Immature natural killer cell (primary cell): ENCODE data around the gene KRT76. TPM values are rescaled to one million over a fixed set of nuclear protein-coding genes. Genes with fewer than 3 reads are reported as not detected.

Source experiments
- DNase-seq, 3 donors: peaks; one replicate each; pipeline ENCODE4 v3.0.0; 2022; ENCODE audit warnings: mixed read lengths in 1 of 3
- H3K27ac Mint-ChIP-seq, 6 donors: one replicate each; pipeline ENCODE4 v1.8.0; 2020; ENCODE audit warnings: mixed read lengths in 6 of 6, mild to moderate bottlenecking in 5 of 6, inconsistent platforms in 4 of 6, moderate library complexity in 3 of 6
- H3K27me3 Mint-ChIP-seq, 3 donors: one replicate each; pipeline ENCODE4 v1.8.0; 2020 to 2021; ENCODE audit warnings: low read depth in 3 of 3, mild to moderate bottlenecking in 3 of 3, mixed read lengths in 3 of 3, moderate library complexity in 3 of 3, inconsistent platforms in 1 of 3
- H3K36me3 Mint-ChIP-seq, 3 donors: one replicate each; pipeline ENCODE4 v1.8.0; 2020; ENCODE audit warnings: mixed read lengths in 3 of 3, inconsistent platforms in 2 of 3, mild to moderate bottlenecking in 2 of 3
- H3K4me1 Mint-ChIP-seq, 2 donors: one replicate each; pipeline ENCODE4 v1.8.0; 2020; ENCODE audit warnings: inconsistent platforms in 2 of 2, mild to moderate bottlenecking in 2 of 2, mixed read lengths in 2 of 2, moderate library complexity in 1 of 2
- H3K4me3 Mint-ChIP-seq, 5 donors: one replicate each; pipeline ENCODE4 v1.8.0; 2020; ENCODE audit warnings: mild to moderate bottlenecking in 5 of 5, mixed read lengths in 5 of 5, inconsistent platforms in 3 of 5, moderate library complexity in 3 of 5
- H3K9me3 Mint-ChIP-seq, 6 donors: one replicate each; pipeline ENCODE4 v1.8.0; 2020; ENCODE audit warnings: mild to moderate bottlenecking in 6 of 6, mixed read lengths in 6 of 6, inconsistent platforms in 4 of 6, moderate library complexity in 3 of 6
- polyA plus RNA-seq, 3 donors: library from polyadenylated mRNA; unstranded; fragments of 300-500 nt; fragmentation: Illumina TruSeq; gene quantifications; one replicate each; pipeline ENCODE4 v1.2.3, GENCODE V29; 2021

KRT76 gene
- polyA plus RNA-seq, 3 donors from 2014 or later = not detected

DNA sequence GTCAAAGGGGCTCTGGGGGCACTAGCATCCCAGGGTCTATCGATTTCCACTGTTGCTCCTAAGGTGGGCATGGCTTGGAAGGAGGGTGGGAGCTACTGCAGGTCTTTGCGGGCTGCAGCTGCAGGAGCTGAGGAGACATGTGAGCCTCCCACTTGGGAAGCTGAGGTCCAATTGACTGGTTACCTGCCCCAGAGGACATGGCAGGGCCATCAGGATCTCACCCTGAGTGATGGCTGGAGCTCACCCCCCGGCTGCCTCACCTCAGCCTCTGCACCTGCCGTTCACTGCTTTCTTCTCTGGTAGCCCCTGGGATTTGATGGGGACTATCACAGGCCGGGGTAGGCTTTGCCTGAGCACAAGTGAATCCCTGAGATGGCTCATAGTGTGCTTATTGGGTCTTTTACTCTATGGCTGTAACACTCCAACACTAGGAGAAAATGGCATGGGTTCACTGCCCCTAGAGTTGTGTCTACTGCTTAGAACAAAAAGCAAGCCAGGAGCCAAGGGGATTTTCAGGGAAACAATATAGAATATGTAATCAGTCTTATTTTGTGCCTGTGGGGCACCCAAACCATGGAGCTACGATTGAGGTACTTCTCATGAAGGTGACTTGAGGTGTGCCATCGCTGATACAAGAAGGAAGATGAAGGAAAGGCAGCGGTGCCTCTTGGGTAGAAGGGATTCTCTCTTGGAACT, 40.0 kb upstream of the KRT76 start:
- Mint-ChIP-seq H3K4me3 (no peak overlapping the region), H3K4me1 (no peaks in the 10 kb centered on the region), H3K9me3 (no peaks in the 10 kb centered on the region), H3K36me3 (no peaks in the 10 kb centered on the region), H3K27ac (peak overlapping the region in 1 of 6 donors; percentile 20), H3K27me3 (peaks cover 0 to 9% (median 0%) of the 10 kb centered on the region in 3 donors)
- DNase-seq = no peak

DNA sequence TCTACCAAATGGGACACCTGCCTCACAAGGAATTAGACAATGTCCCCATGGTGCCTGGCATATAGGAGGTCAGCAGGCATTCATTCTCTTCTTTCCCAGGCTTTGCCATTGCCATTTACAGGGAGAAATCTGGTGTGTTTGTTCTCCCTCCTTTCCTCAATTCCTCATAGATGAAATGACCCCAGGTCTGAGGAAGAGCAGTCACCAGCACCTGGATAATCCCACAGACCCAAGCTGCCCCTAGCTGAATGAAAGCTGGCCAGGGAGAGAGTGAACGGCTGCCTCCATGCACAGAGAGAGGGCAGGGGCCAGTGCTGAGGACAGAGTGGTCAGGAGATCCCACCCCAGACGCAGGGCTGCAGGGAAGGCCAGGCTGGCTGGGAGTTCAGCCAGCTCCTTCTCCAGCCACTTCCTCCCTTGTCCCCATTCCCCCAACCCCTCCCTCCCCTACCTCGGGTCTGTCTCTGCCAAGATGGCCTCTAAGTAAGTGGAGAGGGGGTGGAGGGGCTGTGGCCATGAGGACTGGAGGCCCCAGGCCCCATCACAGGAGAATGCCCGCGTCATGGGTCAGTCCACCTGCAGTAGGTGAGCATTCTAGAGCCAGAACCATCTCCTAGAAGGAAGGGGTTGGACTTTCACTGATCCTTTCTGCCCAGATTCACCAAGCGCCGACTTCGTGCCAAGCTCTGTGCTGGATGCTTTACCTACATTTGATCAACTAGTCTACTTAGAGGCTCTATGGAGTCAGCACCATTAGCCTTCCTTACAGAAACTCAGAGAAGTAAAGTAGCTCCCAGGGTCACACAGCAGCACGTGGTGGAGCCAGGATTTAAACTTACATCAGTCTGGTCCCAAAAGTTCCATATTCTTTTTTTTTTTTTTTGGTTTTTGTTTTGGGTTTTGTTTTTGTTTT, 38.8 kb upstream of the KRT76 start:
- no peaks in the 10 kb centered on the region for H3K4me1 Mint-ChIP-seq
- H3K27me3 Mint-ChIP-seq = peaks cover 0 to 9% (median 0%) of the 10 kb centered on the region in 3 donors
- H3K9me3 Mint-ChIP-seq = no peaks in the 10 kb centered on the region
- H3K27ac Mint-ChIP-seq = peak overlapping the region in 1 of 6 donors; percentile 17
- H3K4me3 Mint-ChIP-seq = no peak overlapping the region
- no peak for DNase-seq
- H3K36me3 Mint-ChIP-seq = no peaks in the 10 kb centered on the region

DNA sequence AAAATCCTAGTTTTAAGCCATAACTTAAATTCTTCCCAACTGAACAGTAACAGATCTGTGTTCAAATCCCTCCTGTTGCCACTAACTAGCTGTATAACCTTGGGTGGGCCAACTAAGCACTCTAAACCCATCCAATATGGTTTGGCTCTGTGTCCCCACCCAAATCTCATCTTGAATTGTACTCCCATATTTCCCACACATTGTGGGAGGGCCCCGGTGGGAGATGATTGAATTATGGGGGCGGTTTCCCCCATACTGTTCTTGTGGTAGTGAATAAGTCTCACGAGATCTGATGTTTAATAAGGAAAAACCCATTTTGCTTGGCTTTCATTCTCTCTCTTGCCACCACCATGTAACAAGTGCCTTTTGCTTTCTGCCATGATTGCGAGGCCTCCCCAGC, 38.0 kb upstream of the KRT76 start:
- no peaks in the 10 kb centered on the region for H3K4me1 Mint-ChIP-seq
- H3K4me3 Mint-ChIP-seq = no peak overlapping the region
- H3K9me3 Mint-ChIP-seq = no peaks in the 10 kb centered on the region
- DNase-seq = no peak
- H3K36me3 Mint-ChIP-seq = no peaks in the 10 kb centered on the region
- peaks cover 0 to 9% (median 0%) of the 10 kb centered on the region in 3 donors for H3K27me3 Mint-ChIP-seq
- peak overlapping the region in 1 of 6 donors; percentile 17 for H3K27ac Mint-ChIP-seq

DNA sequence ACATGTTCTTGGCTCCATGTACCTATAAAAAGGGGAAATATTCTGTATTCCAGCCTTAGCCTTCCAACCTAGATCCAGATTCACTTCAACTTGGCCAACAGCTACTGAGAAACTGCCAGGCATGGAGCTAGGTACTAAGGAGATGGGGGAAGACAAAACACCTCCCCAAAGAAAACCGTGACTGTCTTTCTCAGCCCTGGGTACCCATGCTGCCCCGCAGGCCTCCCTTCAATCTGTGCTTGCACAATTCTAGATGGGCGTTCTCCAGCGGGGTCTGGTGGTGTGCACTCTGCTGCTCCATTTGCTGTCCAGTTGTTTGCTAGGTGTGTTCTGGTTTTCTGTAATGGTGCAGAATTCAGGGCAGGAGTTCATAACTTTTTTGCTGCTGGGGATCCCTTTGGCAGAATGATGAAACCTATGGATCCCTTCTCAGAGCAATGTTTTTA, 37.6 kb upstream of the KRT76 start:
- Mint-ChIP-seq H3K9me3 (no peaks in the 10 kb centered on the region), H3K27ac (no peak overlapping the region), H3K4me3 (no peak overlapping the region), H3K36me3 (no peaks in the 10 kb centered on the region), H3K4me1 (no peaks in the 10 kb centered on the region), H3K27me3 (peaks cover 0 to 11% (median 0%) of the 10 kb centered on the region in 3 donors)
- no peak for DNase-seq

DNA sequence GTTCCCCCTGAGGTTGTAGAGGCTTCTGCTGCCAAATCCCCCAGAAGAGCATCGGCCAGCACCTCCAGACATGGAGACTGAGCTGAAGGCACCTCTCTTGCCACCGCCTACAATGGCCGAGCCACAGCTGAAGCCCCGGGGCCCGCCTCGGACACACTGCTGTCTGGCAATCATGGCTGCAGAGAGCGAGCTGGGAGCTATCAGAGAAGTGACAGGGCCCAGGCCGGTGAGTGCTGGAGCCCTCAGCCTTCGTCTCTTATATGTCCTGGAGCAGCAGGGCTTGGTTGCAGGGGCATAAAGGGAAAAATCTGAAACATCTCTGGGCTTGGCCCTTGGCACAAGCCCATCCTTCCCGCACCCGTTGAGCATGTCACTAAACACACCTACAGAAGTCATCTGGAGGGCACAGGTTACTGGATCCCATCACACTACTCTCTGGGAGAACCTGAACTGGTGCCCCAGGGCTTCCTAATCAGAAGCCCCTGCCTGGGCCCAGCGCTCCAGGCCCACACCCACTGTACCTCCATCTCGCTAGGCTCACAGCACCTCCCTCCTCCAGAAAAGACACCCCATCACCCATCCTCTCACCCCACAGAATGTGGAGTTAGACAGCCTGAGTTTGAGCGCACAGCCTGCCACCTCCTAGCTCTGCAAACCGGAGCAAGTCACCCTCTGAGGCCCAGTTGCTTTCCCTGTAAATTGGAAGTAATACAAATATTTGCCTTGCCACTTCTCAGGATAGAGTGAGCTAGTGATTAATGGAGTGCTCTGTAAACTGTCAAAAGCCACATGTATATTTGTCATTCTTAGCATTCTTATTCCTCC, 37.0 kb upstream of the KRT76 start, which contains the start of gene KRT4:
Gene KRT4, minus strand, starts transcription at position 232 of the 825 bp plus-strand sequence. Its CDS starts 58 bp downstream, at position 174.
- Mint-ChIP-seq H3K27ac (no peak within 1 kb of the TSS), H3K9me3 (no peaks in the 10 kb centered on the region), H3K4me1 (no peaks in the 10 kb centered on the region), H3K27me3 (peaks cover 0 to 11% (median 0%) of the 10 kb centered on the region in 3 donors), H3K36me3 (no peaks in the 10 kb centered on the region), H3K4me3 (no peak within 1 kb of the TSS)
- no peak for DNase-seq

DNA sequence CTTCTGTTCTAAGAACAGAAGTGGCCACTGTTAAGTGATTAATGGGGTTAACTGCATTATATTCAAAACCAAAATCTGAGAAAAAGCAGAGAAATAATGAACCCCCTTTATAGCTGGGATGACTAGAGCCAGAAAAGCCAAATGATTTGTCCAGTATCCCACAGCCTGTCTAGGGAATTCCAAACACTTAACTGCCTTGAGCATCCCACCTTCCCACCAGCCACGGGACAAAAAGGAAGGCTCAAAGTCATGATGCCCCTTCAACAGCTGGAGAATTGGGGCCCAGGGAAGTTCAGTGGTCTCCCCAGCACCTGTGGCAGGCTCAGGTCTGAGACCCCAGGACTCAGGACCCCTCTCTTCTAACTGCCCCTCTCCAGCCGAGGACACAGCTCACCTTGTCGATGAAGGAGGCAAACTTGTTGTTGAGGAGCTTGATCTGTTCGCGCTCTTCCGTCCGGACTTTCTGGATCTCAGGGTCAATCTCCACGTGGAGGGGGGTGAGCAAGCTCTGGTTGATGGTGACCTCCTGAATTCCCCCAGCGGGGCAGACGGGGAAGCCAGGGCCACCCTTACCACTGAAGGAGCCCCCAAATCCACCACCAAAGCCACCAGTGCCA, 36.2 kb upstream of the KRT76 start:
- H3K36me3 Mint-ChIP-seq = no peaks in the 10 kb centered on the region
- peaks cover 0 to 11% (median 0%) of the 10 kb centered on the region in 3 donors for H3K27me3 Mint-ChIP-seq
- no peaks in the 10 kb centered on the region for H3K4me1 Mint-ChIP-seq
- H3K9me3 Mint-ChIP-seq = no peaks in the 10 kb centered on the region
- H3K27ac Mint-ChIP-seq = no peak overlapping the region
- no peak overlapping the region for H3K4me3 Mint-ChIP-seq
- no peak for DNase-seq

DNA sequence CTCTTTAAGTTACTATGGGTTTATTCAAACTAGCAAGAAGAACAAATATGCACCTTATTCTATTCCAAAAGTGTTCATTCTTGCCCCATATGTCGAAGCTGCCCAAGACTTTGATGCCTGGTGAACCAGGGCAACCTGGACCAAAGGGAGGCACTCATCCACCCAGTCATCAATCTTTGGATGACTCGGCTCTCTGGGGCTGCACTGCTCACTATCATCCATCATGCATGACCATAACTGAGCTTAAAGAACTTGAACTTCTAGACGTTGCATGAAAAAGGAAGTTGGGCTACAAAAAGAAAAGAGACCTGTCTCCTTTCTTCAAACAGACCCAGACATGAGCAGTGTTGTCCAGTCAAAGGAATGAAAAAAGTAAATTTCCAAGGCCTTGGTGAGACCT, 35.6 kb upstream of the KRT76 start:
- DNase-seq = no peak
- peaks cover 0 to 10% (median 0%) of the 10 kb centered on the region in 3 donors for H3K27me3 Mint-ChIP-seq
- no peak overlapping the region for H3K4me3 Mint-ChIP-seq
- H3K4me1 Mint-ChIP-seq = no peaks in the 10 kb centered on the region
- H3K9me3 Mint-ChIP-seq = no peaks in the 10 kb centered on the region
- H3K27ac Mint-ChIP-seq = no peak overlapping the region
- no peaks in the 10 kb centered on the region for H3K36me3 Mint-ChIP-seq

DNA sequence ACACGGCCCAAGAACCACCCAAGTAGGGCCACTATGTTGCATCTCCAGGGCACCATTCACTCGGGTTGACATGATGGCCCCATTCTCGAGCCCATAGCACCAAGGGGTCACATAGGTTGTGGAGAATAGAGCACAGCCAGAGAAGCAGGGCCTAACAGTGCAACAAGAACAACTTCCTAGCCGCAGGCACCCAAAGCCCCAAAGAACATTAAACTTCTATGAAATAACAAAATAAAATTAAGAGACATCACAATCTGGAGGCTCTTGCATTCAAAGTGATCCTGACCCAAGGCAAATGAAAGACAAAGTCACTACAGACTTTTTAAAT, 34.9 kb upstream of the KRT76 start:
- Mint-ChIP-seq H3K27ac (no peak overlapping the region), H3K9me3 (no peaks in the 10 kb centered on the region), H3K4me1 (no peaks in the 10 kb centered on the region), H3K4me3 (no peak overlapping the region), H3K27me3 (peaks cover 0 to 4% (median 0%) of the 10 kb centered on the region in 3 donors), H3K36me3 (no peaks in the 10 kb centered on the region)
- DNase-seq = no peak

DNA sequence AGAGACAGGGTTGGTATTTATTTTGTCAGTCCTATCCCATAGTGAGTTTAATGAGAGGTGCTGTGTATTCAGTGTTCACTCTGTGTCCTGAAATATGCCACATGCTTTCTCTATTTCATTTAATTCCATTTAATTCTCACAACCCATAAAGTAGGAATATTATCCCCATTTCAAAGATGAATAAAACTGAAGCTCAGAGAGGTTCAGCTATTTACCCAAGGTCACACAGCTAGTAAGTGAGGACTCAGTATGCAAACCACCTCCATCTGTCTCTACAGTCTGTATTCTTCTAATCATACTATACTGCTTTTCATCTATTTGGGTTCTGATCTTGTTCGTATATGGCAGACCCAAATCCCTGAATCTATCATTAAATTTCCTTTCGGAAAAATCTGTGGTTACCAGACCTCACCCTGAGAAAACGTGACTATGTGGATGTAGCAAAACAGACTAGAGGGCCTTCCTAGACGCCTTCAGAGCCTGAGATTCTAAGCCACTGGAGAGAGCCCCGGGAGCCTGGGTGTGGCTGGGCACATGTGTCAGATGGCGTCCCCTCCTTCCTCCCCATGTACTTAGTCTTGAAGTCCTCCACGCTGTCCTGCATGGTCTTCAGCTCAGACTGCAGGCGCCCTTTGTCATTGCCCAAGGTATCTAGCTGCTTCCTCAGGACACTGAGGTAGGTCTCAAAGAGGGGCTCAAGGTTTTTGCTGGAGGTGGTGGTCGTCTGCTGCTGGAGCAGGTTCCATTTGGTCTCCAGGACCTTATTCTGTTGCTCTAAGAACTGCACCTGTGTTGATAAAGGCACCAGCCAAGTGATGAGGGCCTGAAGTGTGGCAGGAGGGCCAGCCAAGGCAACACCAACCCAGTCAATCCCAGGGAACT, 34.3 kb upstream of the KRT76 start:
- Mint-ChIP-seq H3K9me3 (no peaks in the 10 kb centered on the region), H3K36me3 (no peaks in the 10 kb centered on the region), H3K4me3 (no peak overlapping the region), H3K4me1 (no peaks in the 10 kb centered on the region), H3K27me3 (peaks cover 0 to 4% (median 0%) of the 10 kb centered on the region in 3 donors), H3K27ac (no peak overlapping the region)
- no peak for DNase-seq

DNA sequence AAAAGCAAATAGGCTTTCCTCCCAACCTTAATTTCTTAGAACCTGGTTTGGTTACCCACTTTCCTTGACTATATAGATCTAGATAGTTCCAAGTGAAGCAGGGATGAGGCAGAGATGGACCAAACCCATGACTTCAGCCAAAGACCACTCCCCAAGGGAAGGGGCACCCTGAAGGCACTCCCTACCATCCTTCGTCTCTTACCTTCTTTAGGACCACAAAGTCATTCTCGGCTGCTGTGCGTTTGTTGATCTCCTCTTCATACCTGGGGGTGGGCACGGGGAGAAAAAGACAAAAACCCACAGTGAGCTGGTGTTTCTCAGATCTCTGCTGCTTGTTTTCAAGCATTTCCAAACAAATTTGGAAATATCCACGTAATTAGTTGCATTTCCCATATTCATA, 33.4 kb upstream of the KRT76 start:
- Mint-ChIP-seq H3K27me3 (peaks cover 0 to 4% (median 0%) of the 10 kb centered on the region in 3 donors), H3K4me1 (no peaks in the 10 kb centered on the region), H3K4me3 (no peak overlapping the region), H3K9me3 (no peaks in the 10 kb centered on the region), H3K27ac (no peak overlapping the region), H3K36me3 (no peaks in the 10 kb centered on the region)
- DNase-seq = no peak

DNA sequence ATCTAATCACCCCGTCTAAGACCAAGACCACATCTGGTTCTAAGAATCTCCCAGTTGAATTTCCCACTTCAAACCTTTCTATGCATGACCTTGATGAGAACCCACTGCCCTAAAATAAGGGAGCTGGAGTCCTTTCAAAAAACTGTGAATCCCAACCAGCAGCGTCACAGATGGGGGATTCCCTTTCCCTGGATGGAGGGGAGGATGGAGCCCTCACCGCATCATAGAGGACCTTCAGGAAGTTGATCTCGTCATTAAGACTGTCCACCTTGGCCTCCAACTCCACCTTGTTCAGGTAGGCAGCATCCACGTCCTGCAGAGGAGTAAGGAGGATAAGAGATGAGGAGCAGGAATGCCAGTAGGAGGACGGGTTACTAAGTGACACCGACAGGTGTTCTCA, 32.0 kb upstream of the KRT76 start:
- Mint-ChIP-seq H3K36me3 (no peaks in the 10 kb centered on the region), H3K4me3 (no peak overlapping the region), H3K27ac (no peak overlapping the region), H3K9me3 (no peaks in the 10 kb centered on the region), H3K27me3 (peaks cover 0 to 2% (median 0%) of the 10 kb centered on the region in 3 donors), H3K4me1 (no peaks in the 10 kb centered on the region)
- DNase-seq = no peak

DNA sequence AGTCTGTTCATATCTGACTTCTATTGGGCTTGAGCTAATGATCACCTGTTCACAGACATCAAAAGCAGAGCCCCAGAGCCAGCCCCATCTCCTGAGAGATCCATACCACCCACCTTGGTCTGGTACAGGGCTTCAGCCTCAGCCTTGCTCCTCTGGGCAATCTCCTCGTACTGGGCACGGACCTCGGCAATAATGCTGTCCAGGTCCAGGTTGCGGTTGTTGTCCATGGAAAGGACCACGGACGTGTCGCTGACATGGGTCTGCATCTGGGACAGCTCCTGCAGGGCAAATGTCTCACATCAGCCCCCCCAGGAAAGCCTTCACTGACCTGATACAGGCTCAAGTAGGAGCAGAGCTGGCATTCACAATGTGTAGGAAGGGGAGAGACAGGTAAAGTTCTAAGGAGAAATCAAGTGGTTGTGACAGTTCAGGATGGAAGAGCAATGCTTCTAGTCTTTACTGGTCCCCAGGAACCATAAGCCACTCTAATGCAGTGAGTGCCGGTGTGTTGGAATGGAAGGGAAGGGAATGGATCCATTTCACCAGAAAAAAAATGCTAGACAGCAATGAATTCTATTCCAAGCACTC, 31.5 kb upstream of the KRT76 start:
- no peak overlapping the region for H3K4me3 Mint-ChIP-seq
- H3K27ac Mint-ChIP-seq = no peak overlapping the region
- H3K4me1 Mint-ChIP-seq = no peaks in the 10 kb centered on the region
- no peaks in the 10 kb centered on the region for H3K36me3 Mint-ChIP-seq
- no peak for DNase-seq
- no peaks in the 10 kb centered on the region for H3K9me3 Mint-ChIP-seq
- peaks cover 0 to 2% (median 0%) of the 10 kb centered on the region in 3 donors for H3K27me3 Mint-ChIP-seq
